GM18909 (cell line): Measurements from ENCODE around the gene KIRREL1.
"Not testable (repeated sequence)": the region's sequence is repeated elsewhere in the genome, so short reads cannot be mapped to it uniquely, and the experiment has no call there.

Source experiments
- ATAC-seq: cut with Tn5 transposase; IDR thresholded peaks from one replicate; pipeline ENCODE4 v1.9.1; 2021; ENCODE audit warnings: mild to moderate bottlenecking; ENCODE audit not compliant: unreplicated experiment, poor library complexity

Gene KIRREL1

GRCh38 chr1:158122833-158123388, 129.5 kb downstream of the KIRREL1 start:
- no peak for ATAC-seq

- no peak for ATAC-seq
Measured at GRCh38 chr1:158124034-158124433, 130.6 kb downstream of the KIRREL1 start.

GRCh38 chr1:158124999-158125398, 131.6 kb downstream of the KIRREL1 start:
- ATAC-seq, result peak; percentile 79

GRCh38 chr1:158126425-158126824, 133.0 kb downstream of the KIRREL1 start:
- ATAC-seq, result no peak

GRCh38 chr1:158128531-158128930, 135.1 kb downstream of the KIRREL1 start:
- not testable (repeated sequence) for ATAC-seq

- ATAC-seq, result no peak
Measured at GRCh38 chr1:158131217-158131616, 137.8 kb downstream of the KIRREL1 start.

- no peak for ATAC-seq
Measured at GRCh38 chr1:158140764-158141192, 147.3 kb downstream of the KIRREL1 start.

GRCh38 chr1:158145173-158145719, 151.8 kb downstream of the KIRREL1 start:
- ATAC-seq, result no peak

- no peak for ATAC-seq
Measured at GRCh38 chr1:158146165-158146564, 152.7 kb downstream of the KIRREL1 start.

- no peak for ATAC-seq
Measured at GRCh38 chr1:158146739-158147138, 153.3 kb downstream of the KIRREL1 start.

- ATAC-seq, result no peak
Measured at GRCh38 chr1:158147401-158147800, 154.0 kb downstream of the KIRREL1 start.

- ATAC-seq, result no peak
Measured at GRCh38 chr1:158147869-158148268, 154.4 kb downstream of the KIRREL1 start.

GRCh38 chr1:158148468-158148867, 155.0 kb downstream of the KIRREL1 start:
- ATAC-seq, result no peak

GRCh38 chr1:158149175-158149574, 155.7 kb downstream of the KIRREL1 start:
- no peak for ATAC-seq
